ENCODE measurements around the gene NEK7. TPM values are rescaled to one million over a fixed set of nuclear protein-coding genes. Genes with fewer than 3 reads are reported as not detected.

NEK7 gene
- total and polyA plus RNA-seq, 2 experiments from 2014 or later: 25.6 to 86.9 TPM

GRCh38 chr1:198280080-198280479 lies 123.3 kb downstream of the NEK7 start:
- Histone ChIP-seq H4K20me1 (ENCODE audit: insufficient read depth, poor library complexity, severe bottlenecking) (no peaks in the 10 kb centered on the region), H3K4me1 (ENCODE audit: insufficient read depth) (no peaks in the 10 kb centered on the region), H3K36me3 (replicated peaks; ENCODE audit: insufficient read depth, low read depth) (no peaks in the 10 kb centered on the region), H3K27me3 (no peaks in the 10 kb centered on the region), H3K4me2 (no peak overlapping the region), H3K9me2 (replicated peaks; ENCODE audit: insufficient read depth) (no peaks in the 10 kb centered on the region), H3K4me3 (no peak overlapping the region), H3K27ac (no peak overlapping the region), H3K79me2 (peaks cover 7% of the 10 kb centered on the region), H3K9me3 (ENCODE audit: low read depth) (no peaks in the 10 kb centered on the region), H2AFZ (no peak overlapping the region)
- no peak for DNase-seq (ENCODE audit: low spot score)
- TF ChIP-seq, protein P1, sequence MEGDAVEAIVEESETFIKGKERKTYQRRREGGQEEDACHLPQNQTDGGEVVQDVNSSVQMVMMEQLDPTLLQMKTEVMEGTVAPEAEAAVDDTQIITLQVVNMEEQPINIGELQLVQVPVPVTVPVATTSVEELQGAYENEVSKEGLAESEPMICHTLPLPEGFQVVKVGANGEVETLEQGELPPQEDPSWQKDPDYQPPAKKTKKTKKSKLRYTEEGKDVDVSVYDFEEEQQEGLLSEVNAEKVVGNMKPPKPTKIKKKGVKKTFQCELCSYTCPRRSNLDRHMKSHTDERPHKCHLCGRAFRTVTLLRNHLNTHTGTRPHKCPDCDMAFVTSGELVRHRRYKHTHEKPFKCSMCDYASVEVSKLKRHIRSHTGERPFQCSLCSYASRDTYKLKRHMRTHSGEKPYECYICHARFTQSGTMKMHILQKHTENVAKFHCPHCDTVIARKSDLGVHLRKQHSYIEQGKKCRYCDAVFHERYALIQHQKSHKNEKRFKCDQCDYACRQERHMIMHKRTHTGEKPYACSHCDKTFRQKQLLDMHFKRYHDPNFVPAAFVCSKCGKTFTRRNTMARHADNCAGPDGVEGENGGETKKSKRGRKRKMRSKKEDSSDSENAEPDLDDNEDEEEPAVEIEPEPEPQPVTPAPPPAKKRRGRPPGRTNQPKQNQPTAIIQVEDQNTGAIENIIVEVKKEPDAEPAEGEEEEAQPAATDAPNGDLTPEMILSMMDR (IDR thresholded peaks at IDR 0.05; ENCODE audit: poor library complexity): no peak
- TF ChIP-seq EZH2 (IDR thresholded peaks at IDR 0.05; ENCODE audit: borderline replicate concordance): no peak
- no peak for TF ChIP-seq EZH2phosphoT487 (IDR thresholded peaks at IDR 0.05; ENCODE audit: low read depth, severe bottlenecking, unreplicated experiment)
- WGBS (ENCODE audit: low lambda C conversion rate, missing lambda C conversion rate): 90% methylated on average over 2 of the region's 2 CpGs

DNA sequence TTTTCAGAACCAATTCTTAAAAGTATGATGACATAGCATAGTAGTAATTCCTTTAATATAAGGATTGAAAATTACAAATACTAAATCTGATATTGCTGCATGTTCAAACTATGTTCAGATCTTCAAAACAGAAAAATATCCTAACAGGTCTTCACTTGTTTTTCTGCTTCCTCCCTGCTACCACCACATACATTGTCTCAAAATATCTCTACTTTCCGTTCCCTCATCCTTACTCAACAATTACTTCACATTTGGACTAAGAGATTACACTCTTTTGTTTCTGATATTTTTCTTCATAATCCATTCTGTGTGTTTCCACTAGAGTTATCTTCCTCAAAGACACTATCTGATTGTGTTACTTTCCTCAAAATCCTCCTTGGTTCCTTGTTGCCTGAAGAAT lies 125.1 kb downstream of the NEK7 start:
- Histone ChIP-seq H3K79me2 (peaks cover 9% of the 10 kb centered on the region), H3K4me1 (ENCODE audit: insufficient read depth) (no peaks in the 10 kb centered on the region), H3K4me2 (no peak overlapping the region), H3K27ac (no peak overlapping the region), H3K4me3 (no peak overlapping the region), H3K27me3 (no peaks in the 10 kb centered on the region), H3K36me3 (replicated peaks; ENCODE audit: insufficient read depth, low read depth) (no peaks in the 10 kb centered on the region), H3K9me2 (replicated peaks; ENCODE audit: insufficient read depth) (no peaks in the 10 kb centered on the region), H3K9me3 (ENCODE audit: low read depth) (no peaks in the 10 kb centered on the region), H4K20me1 (ENCODE audit: insufficient read depth, poor library complexity, severe bottlenecking) (no peaks in the 10 kb centered on the region), H2AFZ (no peak overlapping the region)
- TF ChIP-seq EZH2 (IDR thresholded peaks at IDR 0.05; ENCODE audit: borderline replicate concordance): no peak
- TF ChIP-seq, protein P1 (IDR thresholded peaks at IDR 0.05; ENCODE audit: poor library complexity): no peak
- 90% methylated on average over 1 of the region's 1 CpG for WGBS (ENCODE audit: low lambda C conversion rate, missing lambda C conversion rate)
- no peak for DNase-seq (ENCODE audit: low spot score)

DNA sequence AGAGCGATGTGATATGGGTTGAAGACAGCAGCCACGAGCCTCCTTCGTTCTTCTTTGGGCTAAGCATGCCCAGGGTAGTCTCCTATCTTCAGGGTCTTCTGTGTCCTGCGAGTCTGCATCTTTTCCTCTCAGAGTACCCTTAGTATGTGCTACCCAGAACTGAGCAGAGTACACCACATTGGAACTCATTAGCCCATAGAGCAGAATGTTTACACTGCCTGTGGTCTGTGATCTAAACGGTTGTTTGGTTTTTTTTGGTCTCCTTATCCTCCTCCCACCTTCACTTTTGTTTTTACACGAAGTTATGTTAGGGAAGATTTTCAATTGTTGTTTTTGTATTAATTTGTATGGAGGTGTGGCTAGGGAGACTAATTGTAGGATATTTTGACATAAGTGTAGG lies 126.4 kb downstream of the NEK7 start:
- Histone ChIP-seq H3K36me3 (replicated peaks; ENCODE audit: insufficient read depth, low read depth) (no peaks in the 10 kb centered on the region), H3K4me3 (no peak overlapping the region), H3K27ac (no peak overlapping the region), H3K9me2 (replicated peaks; ENCODE audit: insufficient read depth) (no peaks in the 10 kb centered on the region), H3K9me3 (ENCODE audit: low read depth) (no peaks in the 10 kb centered on the region), H3K79me2 (peaks cover 7% of the 10 kb centered on the region), H2AFZ (no peak overlapping the region), H3K27me3 (no peaks in the 10 kb centered on the region), H3K4me1 (ENCODE audit: insufficient read depth) (no peaks in the 10 kb centered on the region), H3K4me2 (no peak overlapping the region), H4K20me1 (ENCODE audit: insufficient read depth, poor library complexity, severe bottlenecking) (no peaks in the 10 kb centered on the region)
- no peak for DNase-seq (ENCODE audit: low spot score)
- WGBS (ENCODE audit: low lambda C conversion rate, missing lambda C conversion rate): 80% methylated on average over 6 of the region's 6 CpGs
- TF ChIP-seq EZH2phosphoT487 (IDR thresholded peaks at IDR 0.05; ENCODE audit: low read depth, severe bottlenecking, unreplicated experiment): no peak
- TF ChIP-seq EZH2 (IDR thresholded peaks at IDR 0.05; ENCODE audit: borderline replicate concordance): no peak
- TF ChIP-seq, protein P1 (IDR thresholded peaks at IDR 0.05; ENCODE audit: poor library complexity): no peak

- DNase-seq (ENCODE audit: low spot score): no peak
- Histone ChIP-seq H3K9me2 (replicated peaks; ENCODE audit: insufficient read depth) (no peaks in the 10 kb centered on the region), H3K27ac (no peak overlapping the region), H3K9me3 (ENCODE audit: low read depth) (no peaks in the 10 kb centered on the region), H3K36me3 (replicated peaks; ENCODE audit: insufficient read depth, low read depth) (no peaks in the 10 kb centered on the region), H3K27me3 (no peaks in the 10 kb centered on the region), H3K4me1 (ENCODE audit: insufficient read depth) (no peaks in the 10 kb centered on the region), H4K20me1 (ENCODE audit: insufficient read depth, poor library complexity, severe bottlenecking) (no peaks in the 10 kb centered on the region), H3K4me2 (no peak overlapping the region), H2AFZ (no peak overlapping the region), H3K79me2 (peaks cover 7% of the 10 kb centered on the region), H3K4me3 (no peak overlapping the region)
- WGBS (ENCODE audit: low lambda C conversion rate, missing lambda C conversion rate): 96% methylated on average over 4 of the region's 4 CpGs
- TF ChIP-seq, protein P1 (IDR thresholded peaks at IDR 0.05; ENCODE audit: poor library complexity): no peak
- TF ChIP-seq EZH2 (IDR thresholded peaks at IDR 0.05; ENCODE audit: borderline replicate concordance) (no peak), EZH2phosphoT487 (IDR thresholded peaks at IDR 0.05; ENCODE audit: low read depth, severe bottlenecking, unreplicated experiment) (no peak)
Observed at GRCh38 chr1:198287916-198288315, 131.1 kb downstream of the NEK7 start.
